HS-5 (cell line): ENCODE measurements around the gene CFTR.
A peak's percentile ranks its signal among the peaks of the same experiment; 100 is the strongest.

Experiments used
- DNase-seq: peaks from one replicate; pipeline ENCODE4 v3.0.0-alpha.2; 2012; ENCODE audit warnings: low read depth

Gene CFTR

GRCh38 chr7:117590191-117590590 lies 110.4 kb downstream of the CFTR start:
- no peak for DNase-seq

GRCh38 chr7:117592011-117592635 lies 112.3 kb downstream of the CFTR start:
- no peak for DNase-seq

GRCh38 chr7:117596134-117596533 lies 116.3 kb downstream of the CFTR start:
- no peak for DNase-seq

- no peak for DNase-seq
Observed at GRCh38 chr7:117597755-117598154, 117.9 kb downstream of the CFTR start.

GRCh38 chr7:117600911-117601310 lies 121.1 kb downstream of the CFTR start:
- no peak for DNase-seq

- no peak for DNase-seq
Observed at GRCh38 chr7:117603627-117604026, 123.8 kb downstream of the CFTR start.

GRCh38 chr7:117605712-117606111 lies 125.9 kb downstream of the CFTR start:
- no peak for DNase-seq

GRCh38 chr7:117606132-117606531 lies 126.3 kb downstream of the CFTR start:
- no peak for DNase-seq

- no peak for DNase-seq
Observed at GRCh38 chr7:117610396-117610795, 130.6 kb downstream of the CFTR start.

- no peak for DNase-seq
Observed at GRCh38 chr7:117612637-117613036, 132.8 kb downstream of the CFTR start.

GRCh38 chr7:117616694-117617093 lies 136.9 kb downstream of the CFTR start:
- no peak for DNase-seq

GRCh38 chr7:117619681-117620080 lies 139.9 kb downstream of the CFTR start:
- DNase-seq, result no peak

GRCh38 chr7:117621075-117621618 lies 141.3 kb downstream of the CFTR start:
- no peak for DNase-seq

GRCh38 chr7:117623606-117624005 lies 143.8 kb downstream of the CFTR start:
- DNase-seq, result no peak

- DNase-seq, result no peak
Observed at GRCh38 chr7:117630501-117630900, 150.7 kb downstream of the CFTR start.

- no peak for DNase-seq
Observed at GRCh38 chr7:117630907-117631564, 151.2 kb downstream of the CFTR start.

GRCh38 chr7:117631652-117632051 lies 151.8 kb downstream of the CFTR start:
- DNase-seq, result no peak

- no peak for DNase-seq
Observed at GRCh38 chr7:117637937-117638336, 158.1 kb downstream of the CFTR start.

GRCh38 chr7:117639966-117640365 lies 160.1 kb downstream of the CFTR start:
- no peak for DNase-seq

- no peak for DNase-seq
Observed at GRCh38 chr7:117640465-117640864, 160.6 kb downstream of the CFTR start.

- peak; percentile 43 for DNase-seq
Observed at GRCh38 chr7:117645481-117646165, 165.8 kb downstream of the CFTR start.

- DNase-seq, result no peak
Observed at GRCh38 chr7:117648203-117648866, 168.5 kb downstream of the CFTR start.
